ENCODE data around the gene CIAO1. TPM values are rescaled to one million over a fixed set of nuclear protein-coding genes. Genes with fewer than 3 reads are reported as not detected.
A peak's percentile ranks its signal among the peaks of the same experiment; 100 is the strongest.

Gene CIAO1
- total and polyA plus RNA-seq, 2 of the 4 experiments (the other 2 are of a cell fraction), result 81.1 to 94.3 TPM

DNA sequence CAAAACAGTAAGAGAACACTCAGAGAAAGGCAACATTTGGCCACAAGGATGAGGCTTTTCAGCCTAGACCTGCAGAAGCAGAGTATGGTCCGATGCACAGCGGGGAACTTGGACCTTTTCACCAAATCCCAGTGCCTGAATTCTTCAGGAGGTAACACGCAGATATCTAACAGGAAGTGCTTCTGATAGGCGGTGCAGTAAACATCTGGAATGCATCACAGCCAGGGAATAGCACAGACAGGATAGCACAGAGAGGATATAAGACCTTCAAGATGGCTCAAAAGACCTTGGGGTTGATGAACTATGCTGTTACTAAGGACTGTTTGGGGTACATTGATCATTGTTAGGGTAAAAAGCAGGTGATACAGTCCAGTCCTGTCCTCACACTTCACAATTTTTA is 1.9 kb upstream of the CIAO1 start:
- H4K20me1 ChIP-seq (ENCODE audit: insufficient read depth, low read length), result peaks cover 54% of the 10 kb centered on the region
- 66% methylated on average over 4 of the region's 4 CpGs; no CpG with 5 or more reads in 1 of the 2 experiments for WGBS, 2 experiments (ENCODE audit: extremely low coverage in 2 of 2, insufficient read length in 1 of 2)
- POLR2A ChIA-PET (ENCODE audit: unreplicated experiment), result no interaction called here

More for the DNA sequence above, 1.9 kb upstream of the CIAO1 start:
- Histone ChIP-seq H2BK5ac (ENCODE audit: low read depth, low read length, poor library complexity, severe bottlenecking) (no peak overlapping the region), H3K14ac (replicated peaks; ENCODE audit: low read depth, low read length) (peak overlapping the region; percentile 49; the same call in 1 of the 2 replicates), H4K5ac (ENCODE audit: low read depth, low read length) (no peak overlapping the region), H3K36me3 (ENCODE audit: control insufficient read depth, insufficient read depth, low read length) (peaks cover 13% of the 10 kb centered on the region), H2BK120ac (ENCODE audit: low read depth, low read length) (no peak overlapping the region), H3K4ac (ENCODE audit: low read depth, low read length) (no peak overlapping the region), H3K4me3 (ENCODE audit: insufficient read depth, low read depth, low read length) (no peak overlapping the region), H2AFZ (replicated peaks; ENCODE audit: low read length, poor library complexity) (no peak overlapping the region), H3K56ac (ENCODE audit: extremely low read depth, insufficient read depth, low read length) (no peak overlapping the region), H3K9ac (ENCODE audit: low read depth, low read length) (no peak overlapping the region), H3K4me1 (ENCODE audit: control insufficient read depth, insufficient read depth, low read length) (peaks cover 23% of the 10 kb centered on the region), H2BK20ac (ENCODE audit: low read depth, low read length) (no peak overlapping the region), H3K79me1 (ENCODE audit: low read depth in 1 of 2, low read length in 2 of 2) (peaks cover 40 to 82% of the 10 kb centered on the region in 2 experiments), H2AK5ac (ENCODE audit: low read depth, low read length) (peak overlapping the region; percentile 32; the same call in 1 of the 2 replicates), H2BK15ac (ENCODE audit: low read depth, low read length) (no peak overlapping the region), H3K18ac (ENCODE audit: low read depth, low read length) (no peak overlapping the region), H3K4me2 (ENCODE audit: low read depth, low read length) (peak overlapping the region; percentile 97), H3K9me3 (ENCODE audit: control insufficient read depth, insufficient read depth, low read length) (no peaks in the 10 kb centered on the region), H2AK9ac (replicated peaks; ENCODE audit: low read depth, low read length, poor library complexity) (peak overlapping the region; percentile 70), H4K8ac (ENCODE audit: low read depth in 2 of 2, low read length in 2 of 2) (0 out of 4 replicates have a peak overlapping the region, but pooled peaks of 1 of the 2 experiments have one; percentile 42), H3K9me1 (ENCODE audit: insufficient read depth, low read length) (peaks cover 33% of the 10 kb centered on the region), H3K23ac (ENCODE audit: low read depth, low read length) (peak overlapping the region; percentile 53), H3K27me3 (ENCODE audit: control insufficient read depth, insufficient read depth, low read length) (no peaks in the 10 kb centered on the region), H3K27ac (ENCODE audit: insufficient read depth, low read length) (no peak overlapping the region), H4K91ac (ENCODE audit: insufficient read depth, low read depth, low read length) (no peak overlapping the region)
- in situ Hi-C loops (cut with MboI; ENCODE audit: low sequenced_read_pairs), result loop anchor here (10.0 to 25.0 kb wide), 2 partner anchors 129 to 252 kb away; partner anchors contain the start of gene ASTL
- no TSS peak for BruUV-seq (replicated peaks)
- CTCF ChIA-PET, result interaction anchor here (1.2 kb wide), 1 partner anchor 96 kb away, joined by 4 read pairs; no protein-coding TSS in a partner anchor
- ATAC-seq (ENCODE audit: low read depth), result no peak
- DNase-seq, result peak; percentile 29
- intact Hi-C loops (cut with micrococcal nuclease), result loop anchor here (1.0 kb wide), 1 partner anchor 126 kb away; the partner anchor contains the start of gene ASTL
- dilution Hi-C loops (cut with HindIII; ENCODE audit: low sequenced_read_pairs, unreplicated experiment), result no loop called here
- no peak for TF ChIP-seq NFE2L2 (IDR thresholded peaks at IDR 0.05; ENCODE audit: low read depth, low read length)
- TF ChIP-seq, protein P1, sequence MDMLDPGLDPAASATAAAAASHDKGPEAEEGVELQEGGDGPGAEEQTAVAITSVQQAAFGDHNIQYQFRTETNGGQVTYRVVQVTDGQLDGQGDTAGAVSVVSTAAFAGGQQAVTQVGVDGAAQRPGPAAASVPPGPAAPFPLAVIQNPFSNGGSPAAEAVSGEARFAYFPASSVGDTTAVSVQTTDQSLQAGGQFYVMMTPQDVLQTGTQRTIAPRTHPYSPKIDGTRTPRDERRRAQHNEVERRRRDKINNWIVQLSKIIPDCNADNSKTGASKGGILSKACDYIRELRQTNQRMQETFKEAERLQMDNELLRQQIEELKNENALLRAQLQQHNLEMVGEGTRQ (IDR thresholded peaks at IDR 0.05; ENCODE audit: low read depth, low read length), result no peak
- TF ChIP-seq MAFK (IDR thresholded peaks at IDR 0.05; ENCODE audit: low read depth, low read length), result no peak
- TF ChIP-seq, protein P2, sequence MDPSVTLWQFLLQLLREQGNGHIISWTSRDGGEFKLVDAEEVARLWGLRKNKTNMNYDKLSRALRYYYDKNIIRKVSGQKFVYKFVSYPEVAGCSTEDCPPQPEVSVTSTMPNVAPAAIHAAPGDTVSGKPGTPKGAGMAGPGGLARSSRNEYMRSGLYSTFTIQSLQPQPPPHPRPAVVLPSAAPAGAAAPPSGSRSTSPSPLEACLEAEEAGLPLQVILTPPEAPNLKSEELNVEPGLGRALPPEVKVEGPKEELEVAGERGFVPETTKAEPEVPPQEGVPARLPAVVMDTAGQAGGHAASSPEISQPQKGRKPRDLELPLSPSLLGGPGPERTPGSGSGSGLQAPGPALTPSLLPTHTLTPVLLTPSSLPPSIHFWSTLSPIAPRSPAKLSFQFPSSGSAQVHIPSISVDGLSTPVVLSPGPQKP (IDR thresholded peaks at IDR 0.05; ENCODE audit: borderline replicate concordance, low read depth, low read length), result no peak
- no peak for TF ChIP-seq SMC3 (IDR thresholded peaks at IDR 0.05; ENCODE audit: low read depth, low read length)
- TF ChIP-seq RAD21 (IDR thresholded peaks at IDR 0.05; ENCODE audit: low read length), result no peak
- no peak for TF ChIP-seq CEBPB (IDR thresholded peaks at IDR 0.05; ENCODE audit: low read depth, low read length)
- no peak for TF ChIP-seq BHLHE40 (IDR thresholded peaks at IDR 0.05; ENCODE audit: low read depth, low read length)
- TF ChIP-seq, protein P3, sequence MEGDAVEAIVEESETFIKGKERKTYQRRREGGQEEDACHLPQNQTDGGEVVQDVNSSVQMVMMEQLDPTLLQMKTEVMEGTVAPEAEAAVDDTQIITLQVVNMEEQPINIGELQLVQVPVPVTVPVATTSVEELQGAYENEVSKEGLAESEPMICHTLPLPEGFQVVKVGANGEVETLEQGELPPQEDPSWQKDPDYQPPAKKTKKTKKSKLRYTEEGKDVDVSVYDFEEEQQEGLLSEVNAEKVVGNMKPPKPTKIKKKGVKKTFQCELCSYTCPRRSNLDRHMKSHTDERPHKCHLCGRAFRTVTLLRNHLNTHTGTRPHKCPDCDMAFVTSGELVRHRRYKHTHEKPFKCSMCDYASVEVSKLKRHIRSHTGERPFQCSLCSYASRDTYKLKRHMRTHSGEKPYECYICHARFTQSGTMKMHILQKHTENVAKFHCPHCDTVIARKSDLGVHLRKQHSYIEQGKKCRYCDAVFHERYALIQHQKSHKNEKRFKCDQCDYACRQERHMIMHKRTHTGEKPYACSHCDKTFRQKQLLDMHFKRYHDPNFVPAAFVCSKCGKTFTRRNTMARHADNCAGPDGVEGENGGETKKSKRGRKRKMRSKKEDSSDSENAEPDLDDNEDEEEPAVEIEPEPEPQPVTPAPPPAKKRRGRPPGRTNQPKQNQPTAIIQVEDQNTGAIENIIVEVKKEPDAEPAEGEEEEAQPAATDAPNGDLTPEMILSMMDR (conservative IDR thresholded peaks at IDR 0.05; ENCODE audit: low read depth, low read length), result no peak
- TF ChIP-seq RFX5 (IDR thresholded peaks at IDR 0.05; ENCODE audit: low read depth, low read length), result no peak
- TF ChIP-seq MXI1 (IDR thresholded peaks at IDR 0.05; ENCODE audit: borderline replicate concordance, low read depth, low read length), result no peak
- TF ChIP-seq MAZ (IDR thresholded peaks at IDR 0.05; ENCODE audit: borderline replicate concordance, low read depth, low read length), result no peak
- TF ChIP-seq RCOR1 (IDR thresholded peaks at IDR 0.05; ENCODE audit: insufficient replicate concordance, low read length), result no peak

Data from IMR-90 (cell line).